Activated T-cell treated with anti-CD3 and anti-CD28 coated beads, Interleukin-2, amount 50 U/mL, for 72 hours (primary cell): ENCODE measurements around the gene RABGEF1. TPM values are rescaled to one million over a fixed set of nuclear protein-coding genes. Genes with fewer than 3 reads are reported as not detected.
A peak's percentile ranks its signal among the peaks of the same experiment; 100 is the strongest.
"Not testable (repeated sequence)": the region's sequence is repeated elsewhere in the genome, so short reads cannot be mapped to it uniquely, and the experiment has no call there.

Experiments
- ATAC-seq, 2 donors: fragments of 150-1000 bp; cut with Tn5 transposase; replicated peaks in 1 of 2; 2 replicates each; pipeline ENCODE4 v1.10.0; 2021; ENCODE audit warnings: moderate library complexity in 2 of 2, mild to moderate bottlenecking in 1 of 2
- DNase-seq, 2 donors: peaks; one replicate each; pipeline ENCODE4 v3.0.0; 2021 to 2022; ENCODE audit warnings: mixed read lengths in 1 of 2
- H3K27ac Mint-ChIP-seq: one replicate; pipeline ENCODE4 v1.8.0; 2022; ENCODE audit warnings: mild to moderate bottlenecking, moderate library complexity, mixed read lengths
- H3K27me3 Mint-ChIP-seq: one replicate; pipeline ENCODE4 v1.8.0; 2022; ENCODE audit warnings: low read depth, mixed read lengths
- H3K36me3 Mint-ChIP-seq, 2 donors: one replicate each; pipeline ENCODE4 v1.8.0; 2022; ENCODE audit warnings: mixed read lengths in 2 of 2, mild to moderate bottlenecking in 1 of 2; ENCODE audit not compliant: insufficient read depth in 2 of 2
- H3K4me1 Mint-ChIP-seq: one replicate; pipeline ENCODE4 v1.8.0; 2022; ENCODE audit warnings: low read depth, mixed read lengths
- H3K4me3 Mint-ChIP-seq, 2 donors: one replicate each; pipeline ENCODE4 v1.8.0; 2022; ENCODE audit warnings: mild to moderate bottlenecking in 2 of 2, mixed read lengths in 2 of 2, moderate library complexity in 2 of 2
- H3K9me3 Mint-ChIP-seq, 2 donors: one replicate each; pipeline ENCODE4 v1.8.0; 2022; ENCODE audit warnings: mixed read lengths in 2 of 2
- total RNA-seq, 2 donors: library from RNA; stranded (reverse); gene quantifications; one replicate each; pipeline ENCODE4 v1.2.3, GENCODE V29; 2022

Gene RABGEF1
- total RNA-seq, 2 donors from 2014 or later = 22.8 to 26.9 TPM

DNA sequence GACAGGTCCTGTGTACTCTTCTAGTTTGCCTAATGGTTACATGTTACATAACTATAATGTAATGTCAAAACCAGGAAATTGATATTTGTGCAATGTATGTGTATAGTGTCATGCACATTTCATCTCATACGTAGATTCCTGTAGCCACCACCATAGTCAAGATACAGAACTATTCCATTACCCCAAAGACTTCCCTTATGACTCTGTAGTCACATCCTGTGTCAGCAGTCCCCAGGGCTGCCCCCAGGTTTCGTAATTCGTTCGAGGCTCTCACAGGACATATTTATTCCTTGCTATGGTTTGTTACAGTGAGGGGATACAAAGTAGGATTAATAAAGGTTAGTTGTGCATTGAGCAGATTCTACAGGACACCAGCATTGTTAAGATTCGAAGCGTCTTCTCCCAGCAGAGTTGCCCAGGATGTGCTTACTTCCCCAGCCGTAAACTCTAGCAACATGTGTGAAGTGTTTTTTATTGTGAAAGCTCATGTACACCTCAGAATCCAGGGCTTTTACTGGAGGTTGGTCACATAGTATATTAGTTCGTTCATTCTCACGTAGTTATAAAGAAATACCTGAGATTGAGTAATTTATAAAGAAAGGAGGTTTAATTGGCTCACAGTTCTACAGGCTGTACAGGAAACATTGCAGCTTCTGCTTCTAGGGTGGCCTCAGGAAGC is 18.6 kb downstream of the RABGEF1 start:
- peak; percentile 41 to 51 for DNase-seq
- peaks cover 6 to 8% of the 10 kb centered on the region in 2 donors for H3K36me3 Mint-ChIP-seq
- H3K27me3 Mint-ChIP-seq = no peaks in the 10 kb centered on the region
- peaks cover 38% of the 10 kb centered on the region for H3K4me1 Mint-ChIP-seq
- H3K27ac Mint-ChIP-seq = peak overlapping the region; percentile 90
- H3K9me3 Mint-ChIP-seq = peaks cover 2 to 3% of the 10 kb centered on the region in 2 donors
- peak overlapping the region; percentile 4 to 74 for H3K4me3 Mint-ChIP-seq
- peak; percentile 96 to 100 for ATAC-seq

DNA sequence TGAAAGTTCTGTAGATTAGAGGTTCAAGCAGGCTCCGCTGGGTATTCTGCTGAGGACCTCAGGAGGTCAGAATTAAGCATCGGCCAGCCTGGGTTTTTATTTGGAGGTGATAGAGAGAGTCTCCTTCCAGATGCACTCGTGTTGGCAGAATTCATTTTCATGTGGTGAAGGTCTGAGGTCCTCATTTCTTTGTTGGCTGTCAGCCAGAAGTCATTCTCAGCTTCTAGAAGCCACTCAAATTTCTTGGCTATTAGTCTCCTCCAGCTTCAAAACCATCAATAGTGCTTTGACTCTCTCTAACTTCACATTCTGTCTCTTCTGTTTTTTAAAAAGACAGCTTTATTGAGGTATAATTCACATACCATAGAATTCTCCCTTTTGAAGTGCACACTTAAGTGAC is 22.6 kb downstream of the RABGEF1 start:
- not testable (repeated sequence) for H3K36me3 Mint-ChIP-seq, H3K27me3 Mint-ChIP-seq, ATAC-seq, H3K9me3 Mint-ChIP-seq, H3K4me3 Mint-ChIP-seq, H3K27ac Mint-ChIP-seq, DNase-seq
- H3K4me1 Mint-ChIP-seq = peaks cover 25% of the 10 kb centered on the region

DNA sequence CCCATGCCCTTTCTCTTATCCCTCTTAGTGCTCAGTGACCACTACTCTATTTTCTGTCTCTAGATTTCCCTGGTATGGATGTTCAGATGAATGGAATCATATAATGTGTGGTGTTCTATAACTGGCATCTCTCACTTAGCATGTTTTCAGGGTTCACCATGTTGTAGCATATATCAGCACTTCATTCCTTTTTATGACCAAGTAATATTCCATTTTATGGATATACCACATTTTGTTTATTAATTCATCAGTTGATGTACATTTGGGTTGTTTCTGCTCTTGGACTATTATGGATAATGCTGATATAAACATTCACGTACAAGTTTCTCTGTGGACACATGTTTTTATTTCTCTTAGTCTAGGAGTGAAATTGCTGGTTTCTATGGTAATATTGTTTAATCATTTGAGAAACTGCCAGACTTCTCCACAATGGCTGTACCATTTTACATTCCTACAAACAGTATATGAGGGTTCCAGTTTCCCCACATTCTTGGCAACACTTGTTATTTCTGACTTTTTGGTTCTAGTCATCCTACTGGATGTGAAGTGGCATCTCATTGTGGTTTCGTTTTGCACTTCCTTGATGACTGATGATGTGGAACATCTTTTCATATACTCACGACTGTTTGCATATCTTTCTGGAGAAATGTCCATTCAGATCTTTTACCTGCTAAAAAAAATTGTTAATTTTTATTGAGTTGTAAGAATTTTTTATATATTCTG is 23.3 kb downstream of the RABGEF1 start:
- DNase-seq, H3K36me3 Mint-ChIP-seq, H3K27me3 Mint-ChIP-seq, H3K4me3 Mint-ChIP-seq, H3K27ac Mint-ChIP-seq, H3K9me3 Mint-ChIP-seq: not testable (repeated sequence)
- ATAC-seq = peak in 1 of 2 donors; percentile 33
- H3K4me1 Mint-ChIP-seq = peaks cover 23% of the 10 kb centered on the region

DNA sequence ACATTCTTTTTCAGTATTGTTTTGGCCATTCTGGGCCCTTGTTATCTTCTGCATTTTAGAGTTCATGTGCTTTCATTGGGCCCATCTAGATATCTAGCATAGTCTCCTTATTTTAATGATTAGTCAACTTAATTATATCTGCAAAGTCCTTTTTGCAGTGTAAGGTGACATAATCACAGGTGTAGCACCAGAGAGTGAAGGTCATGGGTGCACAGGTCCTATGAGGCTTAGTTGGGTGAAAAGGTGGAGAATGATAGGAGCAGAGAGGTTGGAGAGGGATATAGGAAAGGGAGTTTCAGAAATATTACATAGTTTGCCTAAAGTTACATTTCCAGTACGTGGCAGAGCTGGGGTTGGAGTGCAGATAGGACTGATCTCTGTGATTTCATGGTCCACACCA is 24.4 kb downstream of the RABGEF1 start:
- not testable (repeated sequence) for ATAC-seq

DNA sequence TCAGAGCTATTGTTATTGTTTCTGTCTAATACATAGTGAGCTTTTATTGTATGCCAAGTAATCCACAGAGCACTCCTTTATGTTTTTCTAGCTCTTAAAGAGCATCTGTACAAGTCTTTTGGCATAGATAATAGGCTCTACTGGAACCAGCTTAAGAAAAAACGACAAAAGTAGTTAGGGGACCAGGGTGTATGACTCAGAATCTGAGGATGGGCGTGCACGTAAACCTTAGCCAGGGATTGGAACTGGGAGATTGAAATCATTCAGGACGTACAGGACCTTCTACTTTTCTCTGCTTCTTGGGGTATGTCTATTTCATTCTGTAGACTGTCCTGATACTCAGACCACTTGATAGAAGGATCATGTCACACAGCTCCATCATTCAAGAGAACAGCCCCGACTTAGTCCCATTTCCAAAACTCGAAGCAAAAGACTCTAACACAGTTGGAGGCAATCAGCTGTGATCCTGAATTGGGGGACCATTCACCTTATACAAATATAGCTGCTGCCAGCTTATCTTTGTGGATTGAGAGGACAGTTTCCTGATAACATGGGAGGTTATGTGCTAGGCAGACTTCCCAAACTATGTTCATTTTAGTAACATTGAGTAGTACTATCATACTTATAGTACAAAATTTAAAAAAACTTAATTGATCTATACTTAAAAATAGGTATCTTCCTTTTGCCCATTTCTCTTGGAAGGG is 24.9 kb downstream of the RABGEF1 start:
- H3K27me3 Mint-ChIP-seq, DNase-seq, H3K36me3 Mint-ChIP-seq, ATAC-seq, H3K9me3 Mint-ChIP-seq, H3K4me3 Mint-ChIP-seq, H3K27ac Mint-ChIP-seq: not testable (repeated sequence)
- H3K4me1 Mint-ChIP-seq = peaks cover 31% of the 10 kb centered on the region

More for the DNA sequence above, 24.4 kb downstream of the RABGEF1 start:
- H3K9me3 Mint-ChIP-seq, H3K27ac Mint-ChIP-seq, H3K4me3 Mint-ChIP-seq, H3K36me3 Mint-ChIP-seq, DNase-seq, H3K27me3 Mint-ChIP-seq: not testable (repeated sequence)
- H3K4me1 Mint-ChIP-seq = peaks cover 25% of the 10 kb centered on the region

DNA sequence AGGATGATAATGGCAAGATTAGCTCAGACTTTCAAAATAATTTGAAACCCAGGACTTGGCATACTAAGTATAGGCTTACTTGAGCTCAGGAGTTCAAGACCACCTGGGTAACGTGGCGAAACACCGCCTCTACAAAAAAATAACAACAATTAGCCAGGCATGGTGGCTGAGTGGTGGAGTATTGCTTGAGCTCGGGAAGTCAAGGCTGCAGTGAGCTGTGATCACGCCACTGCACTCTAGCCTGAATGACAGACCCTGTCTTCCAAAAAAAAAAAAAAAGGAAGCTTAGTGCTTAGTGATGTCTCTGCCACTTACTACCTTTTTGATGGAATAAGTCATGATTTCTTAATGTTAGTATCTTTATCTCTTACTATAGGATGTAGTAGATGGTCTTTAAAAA is 25.5 kb downstream of the RABGEF1 start:
- H3K27me3 Mint-ChIP-seq = no peaks in the 10 kb centered on the region
- H3K9me3 Mint-ChIP-seq = peaks cover 2 to 3% of the 10 kb centered on the region in 2 donors
- H3K4me3 Mint-ChIP-seq = no peak overlapping the region
- no peak for ATAC-seq
- DNase-seq = no peak
- H3K27ac Mint-ChIP-seq = no peak overlapping the region
- H3K36me3 Mint-ChIP-seq = peaks cover 5 to 6% of the 10 kb centered on the region in 2 donors
- peaks cover 37% of the 10 kb centered on the region for H3K4me1 Mint-ChIP-seq

DNA sequence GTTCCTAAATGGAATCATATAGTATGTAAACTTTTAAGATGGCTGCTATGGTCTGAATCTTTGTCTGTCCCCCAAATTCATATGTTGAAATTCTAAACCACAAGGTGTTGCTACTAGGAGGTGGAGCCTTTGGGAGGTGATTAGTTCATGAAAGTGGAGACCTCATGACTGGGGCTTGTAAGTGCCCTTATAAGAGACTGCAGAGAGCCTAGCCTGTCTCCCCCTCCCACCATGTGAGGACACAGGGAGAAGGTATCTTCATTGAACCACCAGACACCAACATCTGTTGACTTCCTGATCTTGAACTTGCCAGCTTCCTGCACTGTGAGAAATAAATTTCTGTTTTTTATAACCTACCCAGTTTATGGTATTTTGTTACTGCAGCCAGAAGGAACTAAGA is 27.0 kb downstream of the RABGEF1 start:
- Mint-ChIP-seq H3K4me1 (peaks cover 37% of the 10 kb centered on the region), H3K27ac (peak overlapping the region; percentile 7)
- not testable (repeated sequence) for H3K9me3 Mint-ChIP-seq, H3K36me3 Mint-ChIP-seq, DNase-seq, H3K27me3 Mint-ChIP-seq, H3K4me3 Mint-ChIP-seq, ATAC-seq

DNA sequence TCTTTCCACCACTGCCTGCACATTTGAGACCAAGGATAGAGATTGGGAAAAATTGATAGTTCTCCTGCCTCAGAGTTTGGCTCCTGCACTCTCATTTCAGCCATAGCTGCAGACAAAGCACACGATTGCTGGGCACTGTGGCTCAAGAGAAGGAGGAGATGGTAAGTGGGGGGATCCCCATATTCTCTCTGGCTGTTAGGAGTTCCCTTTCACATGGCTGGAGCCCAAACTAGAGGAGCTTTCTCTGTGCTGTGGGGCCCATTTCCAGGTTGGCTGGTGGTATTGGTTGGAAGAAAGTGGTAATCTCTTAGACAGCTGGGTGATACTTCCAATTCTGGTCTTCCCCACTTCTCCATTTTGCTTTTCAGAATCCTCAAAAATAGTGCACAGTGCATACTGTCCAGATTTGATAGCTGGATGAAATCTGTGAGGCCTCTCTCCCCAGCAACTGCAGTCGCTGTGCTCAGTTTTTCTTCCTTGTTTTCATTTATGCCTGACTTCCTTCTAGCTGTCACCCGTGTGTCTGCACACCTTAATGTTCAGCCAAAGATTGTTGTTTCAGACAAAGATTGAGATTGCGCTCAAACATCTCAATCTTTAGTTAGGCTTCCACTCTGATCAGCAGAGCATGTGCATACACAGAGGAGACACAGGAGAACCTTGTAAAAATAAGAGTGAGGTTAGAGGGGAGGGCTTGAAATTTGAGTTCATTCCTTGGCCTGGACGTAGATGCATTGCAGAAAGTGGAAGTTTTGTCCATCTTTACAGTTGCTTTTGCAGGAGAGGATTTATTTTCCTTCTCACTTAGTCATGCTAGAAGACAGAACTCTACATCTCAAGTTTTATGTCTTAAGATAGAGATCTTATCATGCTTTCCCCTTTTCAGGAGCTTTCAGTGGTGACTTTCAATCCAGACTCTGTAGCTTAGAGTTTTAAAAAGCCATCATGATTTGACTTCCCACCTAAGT is 28.6 kb downstream of the RABGEF1 start:
- H3K36me3 Mint-ChIP-seq = peaks cover 0 to 6% of the 10 kb centered on the region in 2 donors
- H3K4me3 Mint-ChIP-seq = no peak overlapping the region
- H3K27ac Mint-ChIP-seq = no peak overlapping the region
- ATAC-seq = no peak
- H3K27me3 Mint-ChIP-seq = no peaks in the 10 kb centered on the region
- DNase-seq = no peak
- no peaks in the 10 kb centered on the region for H3K9me3 Mint-ChIP-seq
- peaks cover 37% of the 10 kb centered on the region for H3K4me1 Mint-ChIP-seq

DNA sequence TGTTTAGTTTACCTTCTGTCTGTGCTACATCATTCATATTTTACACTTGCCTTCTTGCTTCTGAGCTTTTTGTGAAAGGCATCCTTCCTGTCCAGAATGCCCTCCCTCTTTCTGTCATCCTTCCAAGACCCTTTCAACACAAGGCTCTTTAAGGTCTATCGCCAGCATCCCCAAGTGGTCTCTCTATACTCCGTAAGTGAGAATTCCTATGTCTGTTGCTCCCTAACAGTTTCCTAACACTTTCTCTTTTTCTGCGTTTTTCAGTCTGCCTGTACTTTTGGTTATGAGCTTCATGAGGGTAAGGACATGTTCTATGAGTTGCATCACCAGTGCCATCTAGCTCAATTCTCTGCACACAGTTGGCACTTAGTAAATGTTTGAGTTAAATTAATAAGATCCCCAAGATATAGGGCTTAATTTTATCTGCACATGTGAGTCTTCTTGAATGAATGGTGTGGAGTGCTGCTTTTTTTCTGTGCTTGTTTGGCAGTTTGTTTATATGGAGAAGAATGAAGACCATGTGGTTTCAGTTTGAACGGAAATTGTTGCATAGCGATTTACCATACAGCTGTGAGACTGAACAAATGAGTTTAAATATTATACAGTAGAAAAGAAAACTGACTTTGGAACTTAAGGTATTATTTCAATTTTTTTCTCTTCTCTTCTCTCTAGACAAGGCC is 29.4 kb downstream of the RABGEF1 start:
- Mint-ChIP-seq H3K4me3 (peak overlapping the region; percentile 2 to 36), H3K4me1 (peaks cover 37% of the 10 kb centered on the region), H3K36me3 (peaks cover 0 to 6% of the 10 kb centered on the region in 2 donors), H3K27ac (peak overlapping the region; percentile 25), H3K27me3 (no peaks in the 10 kb centered on the region), H3K9me3 (no peaks in the 10 kb centered on the region)
- ATAC-seq = no peak
- DNase-seq = no peak

DNA sequence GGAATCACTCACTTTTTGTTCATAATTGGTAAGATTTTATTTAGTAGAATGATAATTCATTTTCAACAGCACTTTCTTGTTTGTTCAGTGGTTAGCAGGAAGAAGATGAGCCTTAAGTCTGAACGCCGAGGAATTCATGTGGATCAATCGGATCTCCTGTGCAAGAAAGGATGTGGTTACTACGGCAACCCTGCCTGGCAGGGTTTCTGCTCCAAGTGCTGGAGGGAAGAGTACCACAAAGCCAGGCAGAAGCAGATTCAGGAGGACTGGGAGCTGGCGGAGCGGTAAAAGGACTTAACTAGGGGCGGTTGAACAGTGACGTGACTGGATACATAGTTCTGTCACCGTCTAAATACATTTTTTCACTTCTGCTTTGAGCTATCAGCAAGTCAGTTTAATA is 31.3 kb downstream of the RABGEF1 start:
- H3K36me3 Mint-ChIP-seq = peaks cover 0 to 6% of the 10 kb centered on the region in 2 donors
- H3K27ac Mint-ChIP-seq = no peak overlapping the region
- no peak overlapping the region for H3K4me3 Mint-ChIP-seq
- DNase-seq = no peak
- ATAC-seq = no peak
- no peaks in the 10 kb centered on the region for H3K9me3 Mint-ChIP-seq
- H3K4me1 Mint-ChIP-seq = peaks cover 37% of the 10 kb centered on the region
- H3K27me3 Mint-ChIP-seq = no peaks in the 10 kb centered on the region

DNA sequence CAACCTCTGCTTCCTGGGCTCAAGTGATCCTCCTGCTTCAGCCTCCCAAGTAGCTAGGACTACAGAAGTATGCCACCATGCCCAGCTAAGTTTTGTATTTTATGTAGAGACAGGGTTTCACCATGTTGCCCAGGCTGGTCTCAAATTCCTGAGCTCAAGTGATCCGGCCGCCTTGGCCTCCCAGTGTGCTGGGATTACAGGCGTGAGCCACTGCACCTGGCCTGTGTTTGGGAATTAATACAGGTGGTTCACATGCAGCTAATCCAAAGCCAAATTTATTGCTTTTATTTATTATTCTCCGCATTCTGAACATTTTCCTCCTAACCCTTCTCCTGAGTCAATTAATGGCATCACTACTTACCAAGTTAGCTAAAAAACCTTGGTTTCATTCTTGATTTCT is 33.2 kb downstream of the RABGEF1 start:
- H3K36me3 Mint-ChIP-seq, ATAC-seq, H3K4me3 Mint-ChIP-seq, H3K27me3 Mint-ChIP-seq, DNase-seq, H3K9me3 Mint-ChIP-seq, H3K27ac Mint-ChIP-seq: not testable (repeated sequence)
- peaks cover 22% of the 10 kb centered on the region for H3K4me1 Mint-ChIP-seq

DNA sequence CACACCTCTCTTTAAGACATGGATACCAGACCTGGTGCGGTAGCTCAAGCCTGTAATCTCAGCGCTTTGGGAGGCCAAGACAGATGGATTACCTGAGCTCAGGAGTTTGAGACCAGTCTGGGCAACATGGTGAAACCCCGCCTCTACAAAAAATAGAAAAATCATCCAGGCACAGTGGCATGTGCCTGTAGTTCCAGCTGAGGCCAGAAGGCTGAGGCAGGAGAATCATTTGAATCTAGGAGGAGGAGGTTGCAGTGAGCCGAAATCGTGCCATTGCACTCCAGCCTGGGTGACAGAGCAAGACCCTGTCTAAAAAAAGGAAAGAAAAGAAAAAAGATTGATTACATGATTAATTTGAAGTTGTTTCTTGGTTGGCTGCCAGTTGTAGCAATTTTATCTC is 35.9 kb downstream of the RABGEF1 start:
- DNase-seq, ATAC-seq, H3K27ac Mint-ChIP-seq, H3K9me3 Mint-ChIP-seq, H3K27me3 Mint-ChIP-seq, H3K4me1 Mint-ChIP-seq, H3K4me3 Mint-ChIP-seq, H3K36me3 Mint-ChIP-seq: not testable (repeated sequence)
